K562 (cell line): ENCODE data around the gene LDLR. TPM values are rescaled to one million over a fixed set of nuclear protein-coding genes. Genes with fewer than 3 reads are reported as not detected.

Experiments used
- AFF4 ChIP-seq: sonication (generic); formaldehyde crosslinking; IDR thresholded peaks from 2 replicates; pipeline ENCODE4 v1.8.0; 2023; ENCODE audit warnings: mild to moderate bottlenecking, missing genetic modification reagents
- CBX5 ChIP-seq: IDR thresholded peaks from 2 replicates; pipeline ENCODE4 v1.6.1; 2014; ENCODE audit warnings: low read depth, borderline replicate concordance
- IFI16 ChIP-seq: fragments of 250-450 bp; sonication (Bioruptor Pico); IDR thresholded peaks from 2 replicates; pipeline ENCODE4 v2.1.2; 2022; ENCODE audit warnings: mild to moderate bottlenecking, inconsistent platforms
- KLF6 ChIP-seq: fragments of 250-450 bp; sonication (Bioruptor Pico); IDR thresholded peaks from 2 replicates; pipeline ENCODE4 v1.4.0; 2020; ENCODE audit warnings: mild to moderate bottlenecking, moderate library complexity, borderline replicate concordance
- NFIX ChIP-seq: fragments of 250-450 bp; sonication (Bioruptor Pico); IDR thresholded peaks from 2 replicates; pipeline ENCODE4 v1.4.0; 2020; ENCODE audit warnings: low read depth, mild to moderate bottlenecking, moderate library complexity
- U2AF1 ChIP-seq: fragments of 200-400 bp; formaldehyde crosslinking; optimal IDR thresholded peaks from 2 replicates; pipeline ENCODE3; 2017; ENCODE audit warnings: mild to moderate bottlenecking, low read depth, low read length, moderate library complexity
- ZNF197 ChIP-seq: fragments of 200-800 bp; sonication (Bioruptor generic); IDR thresholded peaks from 2 replicates; pipeline ENCODE4 v1.6.1; 2016; ENCODE audit warnings: low read depth, missing genetic modification characterization, missing compliant biosample characterization
- ZNF274 ChIP-seq: IDR thresholded peaks from 2 replicates; pipeline ENCODE4 v1.6.1; 2011; ENCODE audit warnings: low read depth, mild to moderate bottlenecking, low read length, moderate library complexity, borderline replicate concordance
- ZNF280A ChIP-seq: fragments of 450-650 bp; IDR thresholded peaks from 2 replicates; pipeline ENCODE4 v1.6.1; 2018; ENCODE audit warnings: mild to moderate bottlenecking, low read depth; ENCODE audit not compliant: partially characterized antibody
- ZNF592 ChIP-seq: fragments of 450-650 bp; IDR thresholded peaks from 2 replicates; pipeline ENCODE4 v1.6.1; 2017; ENCODE audit warnings: antibody characterized with exemption, mild to moderate bottlenecking
- polyA plus RNA-seq, 8 experiments: library from polyadenylated mRNA; depleted of rRNA in 4 of 8; stranded (reverse) in 5 of 8; unstranded in 3 of 8; fragments of >200 nt; fragmentation: Nextera tagmentation in 2 of 8; fragmentation: Illumina TruSeq in 1 of 8; extraction: Ambion mirVana in 2 of 8; extraction: Trizol in 1 of 8; gene quantifications; 2 replicates each; pipeline versions ENCODE4 v1.2.1 to v1.2.3, GENCODE V29; 2011 to 2014; ENCODE audit warnings: inconsistent platforms in 1 of 8, missing spikeins in 1 of 8
- total RNA-seq, 7 experiments: library from RNA; depleted of rRNA in 6 of 7; stranded (reverse); fragments of >200 nt in 6 of 7; fragmentation: Illumina TruSeq in 2 of 7; extraction: Trizol in 2 of 7; gene quantifications; 2 replicates each; pipeline versions ENCODE4 v1.2.1 to v1.2.3, GENCODE V29; 2011 to 2021; ENCODE audit warnings: low replicate concordance in 1 of 7
- TF ChIP-seq, protein P1 (sequence below): sonication (generic); formaldehyde crosslinking; IDR thresholded peaks from 2 replicates; pipeline ENCODE4 v1.9.0; 2022; ENCODE audit warnings: mild to moderate bottlenecking, missing genetic modification reagents
- TF ChIP-seq, protein P2 (sequence below): fragments of 450-650 bp; IDR thresholded peaks from 2 replicates; pipeline ENCODE4 v1.6.1; 2018; ENCODE audit not compliant: partially characterized antibody

Gene LDLR
- total and polyA plus RNA-seq, 9 of the 15 experiments (the other 6 are each of a cell fraction or from before 2014, with no cell fraction given), result 19.9 to 114 (median 56.3) TPM

GRCh38 chr19:11090264-11090996, 1.2 kb downstream of the LDLR start (continued):
- TF ChIP-seq ZNF592 (0 out of 2 replicates have a peak, but pooled peaks have one; percentile 11), ZNF197 (no peak), AFF4 (CRISPR knock-in tag) (peak; percentile 11; the same call in 1 of the 2 replicates), ZNF280A (no peak), IFI16 (CRISPR knock-in tag) (no peak), NFIX (CRISPR knock-in tag) (no peak), CBX5 (no peak), U2AF1 (no peak), ZNF274 (no peak), KLF6 (peak; percentile 67; the same call in 1 of the 2 replicates)
- TF ChIP-seq, protein P1, sequence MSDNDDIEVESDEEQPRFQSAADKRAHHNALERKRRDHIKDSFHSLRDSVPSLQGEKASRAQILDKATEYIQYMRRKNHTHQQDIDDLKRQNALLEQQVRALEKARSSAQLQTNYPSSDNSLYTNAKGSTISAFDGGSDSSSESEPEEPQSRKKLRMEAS, result peak; percentile 27; the same call in 1 of the 2 replicates
- TF ChIP-seq, protein P2, sequence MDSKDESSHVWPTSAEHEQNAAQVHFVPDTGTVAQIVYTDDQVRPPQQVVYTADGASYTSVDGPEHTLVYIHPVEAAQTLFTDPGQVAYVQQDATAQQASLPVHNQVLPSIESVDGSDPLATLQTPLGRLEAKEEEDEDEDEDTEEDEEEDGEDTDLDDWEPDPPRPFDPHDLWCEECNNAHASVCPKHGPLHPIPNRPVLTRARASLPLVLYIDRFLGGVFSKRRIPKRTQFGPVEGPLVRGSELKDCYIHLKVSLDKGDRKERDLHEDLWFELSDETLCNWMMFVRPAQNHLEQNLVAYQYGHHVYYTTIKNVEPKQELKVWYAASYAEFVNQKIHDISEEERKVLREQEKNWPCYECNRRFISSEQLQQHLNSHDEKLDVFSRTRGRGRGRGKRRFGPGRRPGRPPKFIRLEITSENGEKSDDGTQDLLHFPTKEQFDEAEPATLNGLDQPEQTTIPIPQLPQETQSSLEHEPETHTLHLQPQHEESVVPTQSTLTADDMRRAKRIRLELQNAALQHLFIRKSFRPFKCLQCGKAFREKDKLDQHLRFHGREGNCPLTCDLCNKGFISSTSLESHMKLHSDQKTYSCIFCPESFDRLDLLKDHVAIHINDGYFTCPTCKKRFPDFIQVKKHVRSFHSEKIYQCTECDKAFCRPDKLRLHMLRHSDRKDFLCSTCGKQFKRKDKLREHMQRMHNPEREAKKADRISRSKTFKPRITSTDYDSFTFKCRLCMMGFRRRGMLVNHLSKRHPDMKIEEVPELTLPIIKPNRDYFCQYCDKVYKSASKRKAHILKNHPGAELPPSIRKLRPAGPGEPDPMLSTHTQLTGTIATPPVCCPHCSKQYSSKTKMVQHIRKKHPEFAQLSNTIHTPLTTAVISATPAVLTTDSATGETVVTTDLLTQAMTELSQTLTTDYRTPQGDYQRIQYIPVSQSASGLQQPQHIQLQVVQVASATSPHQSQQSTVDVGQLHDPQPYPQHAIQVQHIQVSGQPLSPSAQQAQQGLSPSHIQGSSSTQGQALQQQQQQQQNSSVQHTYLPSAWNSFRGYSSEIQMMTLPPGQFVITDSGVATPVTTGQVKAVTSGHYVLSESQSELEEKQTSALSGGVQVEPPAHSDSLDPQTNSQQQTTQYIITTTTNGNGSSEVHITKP, result no peak
